ENCODE measurements around the gene CES2.

Gene CES2

GRCh38 chr16:66903544-66904427, 31.5 kb upstream of the CES2 start:
- no peak for DNase-seq

DNA sequence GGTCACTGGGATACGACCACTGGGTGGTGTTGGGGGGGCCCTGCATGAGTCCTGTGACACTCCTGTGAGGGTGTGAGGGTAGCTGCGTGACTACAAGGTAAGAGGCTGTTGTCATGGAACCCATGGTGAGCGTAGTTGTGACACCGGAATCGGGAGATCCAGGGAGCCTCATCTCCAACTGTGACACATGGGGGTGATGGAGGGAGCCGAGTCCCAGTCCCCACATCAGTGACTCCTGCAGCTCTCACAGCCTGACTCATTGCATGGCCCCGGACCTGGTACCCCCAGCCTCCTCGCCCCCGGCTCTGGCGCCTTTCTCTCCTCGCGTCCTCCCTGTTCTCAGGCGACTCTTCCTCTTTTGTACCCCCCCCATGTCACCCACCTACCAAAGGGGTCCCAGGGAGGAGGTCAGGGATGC, 30.9 kb upstream of the CES2 start:
- DNase-seq: no peak

DNA sequence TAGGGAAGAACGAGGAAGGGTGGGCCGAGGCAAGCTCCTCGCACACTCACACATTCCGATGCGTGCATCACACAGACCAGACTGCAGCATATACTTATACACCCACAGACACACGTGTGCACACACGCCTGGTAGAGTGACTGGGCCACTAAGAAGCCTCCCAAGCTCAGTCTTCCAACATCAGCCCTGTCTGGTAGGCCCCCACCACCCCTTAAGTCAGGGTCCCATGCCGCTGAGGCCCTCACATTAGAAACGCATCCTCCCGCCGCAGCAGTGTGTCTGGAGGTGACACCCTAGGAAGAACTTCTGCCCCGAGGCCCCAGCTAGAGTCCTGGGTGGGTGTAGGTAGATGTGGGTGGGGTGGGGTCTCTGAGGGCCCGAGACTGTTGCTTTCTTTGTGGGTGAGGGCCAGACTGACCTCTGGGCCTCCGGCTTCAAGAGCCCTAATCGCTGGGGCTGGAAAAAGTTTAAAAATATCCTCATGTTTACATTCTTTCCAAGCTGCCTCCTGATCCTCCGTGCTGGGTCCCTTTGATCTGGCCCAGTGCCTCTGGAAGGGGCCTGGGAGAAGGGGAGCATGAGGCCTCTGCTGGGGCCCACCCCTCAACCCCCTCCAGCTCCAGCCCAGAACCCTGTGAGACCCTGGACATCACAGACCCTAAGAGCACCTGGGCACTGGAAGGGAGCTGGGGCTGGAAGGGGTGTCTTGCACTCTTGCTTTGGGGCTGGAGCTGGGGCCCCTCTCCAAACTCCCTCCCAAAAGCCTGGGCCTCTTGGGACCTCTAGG, 30.3 kb upstream of the CES2 start:
- no peak for DNase-seq

DNA sequence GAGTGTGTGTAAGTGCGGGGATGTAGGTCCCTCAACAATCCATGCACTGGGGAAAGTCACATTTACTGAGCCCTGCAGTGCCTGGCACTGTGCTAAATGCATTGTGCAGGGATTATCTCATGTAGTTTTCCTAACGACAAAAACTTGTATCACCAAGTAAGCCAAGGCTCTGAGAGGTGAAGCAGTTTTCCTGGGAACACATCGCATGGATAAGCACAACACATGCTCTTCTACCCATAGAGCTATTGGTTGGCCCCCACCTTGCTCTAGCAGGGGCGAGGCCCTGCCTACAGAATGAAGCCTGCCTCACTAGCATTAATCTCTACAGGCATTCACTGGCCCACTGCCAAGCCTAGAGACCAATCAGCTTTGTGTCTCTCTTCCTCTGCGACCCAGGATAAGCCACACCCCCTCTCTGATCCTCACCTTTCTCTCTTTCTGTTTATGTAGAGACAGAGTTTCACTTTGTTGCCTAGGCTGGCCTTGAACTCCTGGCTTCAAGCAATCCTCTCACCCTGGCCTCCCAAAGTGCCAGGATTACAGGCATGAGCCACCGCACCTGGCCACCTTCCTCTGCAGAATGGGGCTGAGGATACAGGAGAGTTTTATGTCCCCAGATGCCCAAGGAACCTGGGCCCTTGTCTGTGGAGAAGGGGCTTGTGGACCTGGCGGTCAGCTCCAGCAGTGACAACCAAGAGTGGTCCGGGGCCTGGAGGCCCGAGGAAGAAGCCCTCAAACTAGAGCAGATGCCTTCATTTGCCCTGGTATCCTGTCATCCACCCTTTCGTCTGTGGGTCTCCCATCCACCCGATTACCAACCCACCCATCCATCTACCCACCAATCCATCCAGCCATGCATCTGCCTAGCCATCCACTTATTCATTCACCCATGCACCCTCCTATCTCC, 29.4 kb upstream of the CES2 start:
- no peak for DNase-seq

- DNase-seq: no peak
These were observed 28.1 kb upstream of the CES2 start for GRCh38 chr16:66906916-66907836.

DNA sequence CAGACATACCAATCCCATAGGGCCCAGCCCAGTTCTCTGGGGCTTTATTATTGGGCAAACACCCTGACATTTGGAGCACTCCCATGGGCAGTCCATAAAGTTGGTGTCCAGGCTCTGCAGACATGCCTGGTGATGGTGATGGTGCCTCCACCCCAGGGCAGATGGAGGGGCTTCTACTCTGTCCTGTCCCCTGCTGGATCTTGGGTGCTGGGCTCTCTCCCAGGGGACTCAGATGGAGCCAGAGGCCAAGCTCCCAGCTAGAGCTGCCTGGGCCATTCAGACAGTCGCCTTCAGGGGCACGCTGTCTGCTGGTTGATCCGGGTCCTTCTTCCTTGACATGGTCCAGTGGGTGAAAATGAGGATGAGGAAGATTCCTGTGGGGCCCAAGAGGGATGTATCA, 27.2 kb upstream of the CES2 start:
- no peak for DNase-seq

DNA sequence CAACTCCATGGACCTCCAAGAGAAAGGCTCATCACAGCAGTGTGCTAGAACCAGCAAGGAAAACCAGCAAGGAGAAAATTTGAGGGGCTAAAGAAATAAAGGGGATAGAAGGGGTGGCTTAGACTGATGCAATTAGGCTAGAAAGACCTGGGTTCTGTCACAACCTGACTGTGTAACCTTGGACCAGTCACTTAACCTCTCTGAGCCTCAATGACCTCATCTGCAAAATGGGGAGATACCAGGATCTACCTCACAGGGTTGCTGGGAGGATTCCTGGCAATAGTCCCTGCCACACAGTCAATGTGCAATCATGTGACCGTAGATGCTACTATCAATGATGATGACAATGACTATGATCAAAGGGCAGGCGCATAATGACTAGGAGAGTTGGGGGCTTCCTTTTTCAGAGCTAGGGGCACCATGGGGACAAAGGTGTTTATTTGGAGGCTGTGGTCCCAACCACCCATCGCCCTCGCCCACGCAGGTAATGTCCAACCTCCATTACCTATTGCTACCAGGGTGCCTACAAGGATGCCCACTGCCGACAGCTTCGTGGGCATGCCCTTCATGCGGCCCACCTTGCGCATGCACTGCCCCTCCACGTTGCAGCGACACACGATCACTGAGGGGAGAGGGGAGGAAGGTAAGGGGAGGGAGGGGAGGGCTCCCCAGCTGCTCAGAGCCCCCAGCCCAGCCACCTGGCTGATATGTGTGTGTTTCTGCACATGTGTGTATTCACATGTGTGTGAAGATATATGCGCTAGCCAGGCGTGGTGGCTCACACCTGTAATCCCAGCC, 26.4 kb upstream of the CES2 start:
- DNase-seq: no peak

DNA sequence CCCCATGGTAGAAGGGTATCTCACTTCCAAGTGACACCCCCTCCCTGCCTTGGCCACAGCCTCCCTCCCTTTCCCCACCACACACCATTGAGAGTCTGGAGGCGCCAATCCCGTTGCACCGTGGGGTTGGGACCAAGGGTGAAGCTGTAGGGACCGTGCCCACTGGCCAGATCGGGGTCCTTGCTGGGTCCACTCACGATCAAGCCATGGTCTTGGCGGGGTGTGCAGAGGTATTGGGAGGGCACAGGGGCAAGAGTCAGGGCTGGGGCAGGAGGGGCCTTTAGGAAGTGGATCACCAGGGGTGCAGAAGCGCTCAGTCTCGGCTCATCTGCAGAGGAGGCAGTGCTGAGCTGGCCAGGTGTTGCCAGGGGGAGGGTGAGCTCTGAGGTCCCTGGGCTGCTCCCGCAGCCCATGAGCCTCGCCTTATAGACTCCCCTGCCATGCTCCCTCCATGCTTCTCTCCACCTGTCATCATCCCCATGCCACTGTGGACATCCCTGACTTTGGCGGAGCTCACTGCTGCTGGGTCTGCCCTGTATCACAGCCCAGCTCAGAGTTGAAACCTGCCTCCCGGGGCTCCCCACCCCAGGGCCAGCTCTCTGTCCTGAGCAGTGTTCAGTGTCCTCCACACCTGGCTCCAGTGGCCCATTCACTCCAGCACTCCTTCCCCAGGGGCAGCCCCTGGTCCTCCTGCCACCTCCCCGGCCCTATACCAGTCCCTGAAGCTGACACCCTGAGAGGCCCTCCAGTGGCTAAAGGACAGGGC, 25.0 kb upstream of the CES2 start:
- no peak for DNase-seq

- DNase-seq: no peak
These were observed 24.2 kb upstream of the CES2 start for GRCh38 chr16:66911112-66911511.

- no peak for DNase-seq
These were observed 23.5 kb upstream of the CES2 start for GRCh38 chr16:66911801-66912200.

GRCh38 chr16:66913081-66913480, 22.2 kb upstream of the CES2 start:
- no peak for DNase-seq

GRCh38 chr16:66913711-66914110, 21.6 kb upstream of the CES2 start:
- no peak for DNase-seq

DNA sequence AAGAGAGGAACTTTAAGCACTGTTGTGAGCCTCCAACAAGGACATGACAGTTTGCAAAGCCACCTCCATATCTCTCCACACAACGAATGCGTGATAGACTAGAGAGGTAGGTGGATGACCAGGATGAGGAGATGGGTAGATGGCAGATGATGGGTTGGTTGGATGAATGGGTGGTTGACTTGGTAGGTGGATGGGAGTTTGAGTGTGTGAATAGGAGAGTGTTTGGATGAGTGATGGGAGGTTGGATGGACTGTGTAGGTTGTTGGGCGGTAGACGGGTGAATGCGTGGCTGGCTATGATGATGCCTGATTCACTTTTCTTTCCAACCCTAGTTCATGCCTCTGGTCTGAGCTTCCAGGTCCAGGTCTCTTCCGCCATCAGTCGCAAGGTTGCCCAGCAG, 20.8 kb upstream of the CES2 start:
- no peak for DNase-seq

- DNase-seq: no peak
These were observed 20.3 kb upstream of the CES2 start for GRCh38 chr16:66915041-66915440.

- no peak for DNase-seq
These were observed 18.8 kb upstream of the CES2 start for GRCh38 chr16:66916518-66916917.

- no peak for DNase-seq
These were observed 17.6 kb upstream of the CES2 start for GRCh38 chr16:66917741-66918140.

DNA sequence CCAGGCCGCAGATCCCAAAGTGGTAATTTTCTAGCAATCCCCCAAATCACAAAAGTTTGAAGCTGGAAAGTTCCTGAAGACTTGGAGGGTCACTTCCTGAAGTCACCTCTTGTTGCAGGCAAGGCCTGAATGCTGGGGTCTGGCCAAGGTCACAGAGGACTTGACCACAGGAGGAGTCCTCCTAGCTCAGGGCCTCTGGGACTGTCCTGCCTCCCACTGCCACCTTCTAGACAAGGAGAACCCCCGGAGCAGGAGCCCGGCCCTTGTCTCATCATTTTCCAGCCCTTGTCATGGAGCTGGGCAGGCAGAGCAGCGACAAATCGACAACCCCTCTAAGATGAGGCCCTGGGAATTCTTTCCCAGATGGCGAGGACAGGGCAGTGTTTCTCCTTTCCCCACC, 17.0 kb upstream of the CES2 start:
- no peak for DNase-seq

GRCh38 chr16:66918803-66919568, 16.3 kb upstream of the CES2 start, which contains the start of gene CDH16:
TSS of gene CDH16 (minus strand) at chr16:66918885. CDS start at chr16:66918065, 820 bp downstream.
- DNase-seq: no peak

DNA sequence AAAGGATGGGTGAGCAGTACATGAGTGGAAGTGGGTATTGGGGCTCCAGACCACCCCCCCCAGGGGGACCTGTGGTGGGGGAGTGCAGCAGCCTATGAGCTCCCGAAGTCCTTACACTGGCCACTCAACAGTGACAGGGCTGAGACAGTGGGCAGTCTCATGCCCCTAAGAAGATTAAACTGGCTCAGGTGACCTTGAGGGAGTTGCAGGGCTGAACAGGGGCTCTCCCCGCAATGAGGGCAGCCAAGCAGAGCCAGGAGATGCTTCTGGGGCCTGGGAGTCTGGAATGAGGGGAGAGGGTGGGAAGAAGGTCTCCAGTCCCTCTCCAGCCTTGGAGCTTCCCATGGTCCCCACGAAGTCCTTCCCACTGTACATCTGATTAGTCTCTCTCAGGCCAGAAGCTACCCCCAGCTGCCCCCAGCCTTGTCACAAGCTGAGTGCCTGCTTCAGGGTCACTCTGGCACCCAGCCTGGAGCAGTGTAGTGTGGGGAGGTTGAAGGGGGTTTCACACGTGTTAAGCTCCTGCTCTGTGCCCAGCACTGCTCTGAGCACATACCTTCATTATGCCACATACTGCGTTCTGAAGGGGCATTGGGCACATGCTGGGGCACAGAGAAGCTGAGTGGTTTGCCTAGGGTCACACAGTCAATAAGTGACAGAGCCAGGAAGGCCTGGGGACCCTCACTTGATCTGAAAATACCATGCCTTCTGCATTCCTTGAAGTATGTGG, 15.6 kb upstream of the CES2 start:
- DNase-seq: no peak

Measured in GF-D8 (cell line).